Activated CD4-positive, alpha-beta T cell treated with anti-CD3 and anti-CD28 coated beads for 48 hours (primary cell): ENCODE data around the gene CRYZ.
"Not testable (repeated sequence)": the region's sequence is repeated elsewhere in the genome, so short reads cannot be mapped to it uniquely, and the experiment has no call there.

Experiments
- DNase-seq: peaks from one replicate; pipeline ENCODE4 v3.0.0-alpha.2; 2020

CRYZ gene

DNA sequence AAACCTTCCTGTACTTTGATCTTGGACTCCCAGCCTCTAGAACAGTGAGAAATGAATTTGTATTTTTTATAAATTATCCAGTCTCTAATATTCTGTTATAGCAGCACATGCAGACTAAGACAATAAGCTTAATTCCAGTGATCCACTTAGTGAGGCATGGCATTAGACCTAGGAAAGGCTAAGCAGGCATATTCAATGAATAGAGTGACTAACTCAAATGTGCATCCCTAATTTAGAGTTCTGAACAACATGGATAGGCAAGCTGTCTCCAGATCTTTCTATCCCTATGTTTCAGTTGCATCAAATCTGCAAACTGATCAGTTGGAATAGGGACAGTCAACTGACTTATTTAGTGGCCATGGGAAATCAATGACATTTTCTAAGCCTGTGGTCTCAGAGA lies 54.9 kb downstream of the CRYZ start:
- DNase-seq = no peak

DNA sequence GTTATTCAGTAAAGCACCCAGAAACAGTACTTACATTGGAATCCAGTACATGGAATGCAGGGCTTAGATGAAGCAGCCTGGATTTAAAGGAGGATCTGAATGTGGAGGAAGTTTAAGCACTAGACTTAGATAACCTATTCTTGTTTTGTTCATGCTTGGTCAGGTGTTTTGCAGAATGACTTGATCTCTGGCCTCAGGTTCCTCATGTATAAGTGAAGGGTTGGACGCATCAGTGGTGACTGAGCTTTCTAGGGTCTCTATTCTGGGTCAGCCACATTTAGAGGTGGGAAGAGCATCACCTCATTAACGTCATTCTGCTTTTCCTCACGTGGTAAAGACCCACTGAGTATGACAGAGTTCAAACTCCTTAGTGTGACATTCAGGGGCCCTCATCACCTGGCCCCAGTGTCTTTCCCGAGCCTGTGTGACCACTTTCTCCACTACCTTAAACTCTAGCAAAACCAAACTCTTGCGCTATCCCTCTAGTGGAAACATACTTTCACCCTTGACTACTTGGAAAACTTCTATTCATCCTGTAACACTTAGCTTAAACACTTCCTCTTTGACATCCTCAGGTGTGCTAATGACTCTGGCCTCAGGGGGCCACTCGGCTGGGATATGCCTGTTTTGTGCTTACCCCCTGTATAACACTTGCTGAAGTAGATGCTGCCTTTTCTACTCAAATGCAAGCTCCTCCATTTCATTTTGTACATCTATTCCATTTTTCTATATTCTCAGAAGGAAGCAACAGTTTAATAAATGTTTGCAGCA lies 58.4 kb downstream of the CRYZ start:
- DNase-seq = no peak

DNA sequence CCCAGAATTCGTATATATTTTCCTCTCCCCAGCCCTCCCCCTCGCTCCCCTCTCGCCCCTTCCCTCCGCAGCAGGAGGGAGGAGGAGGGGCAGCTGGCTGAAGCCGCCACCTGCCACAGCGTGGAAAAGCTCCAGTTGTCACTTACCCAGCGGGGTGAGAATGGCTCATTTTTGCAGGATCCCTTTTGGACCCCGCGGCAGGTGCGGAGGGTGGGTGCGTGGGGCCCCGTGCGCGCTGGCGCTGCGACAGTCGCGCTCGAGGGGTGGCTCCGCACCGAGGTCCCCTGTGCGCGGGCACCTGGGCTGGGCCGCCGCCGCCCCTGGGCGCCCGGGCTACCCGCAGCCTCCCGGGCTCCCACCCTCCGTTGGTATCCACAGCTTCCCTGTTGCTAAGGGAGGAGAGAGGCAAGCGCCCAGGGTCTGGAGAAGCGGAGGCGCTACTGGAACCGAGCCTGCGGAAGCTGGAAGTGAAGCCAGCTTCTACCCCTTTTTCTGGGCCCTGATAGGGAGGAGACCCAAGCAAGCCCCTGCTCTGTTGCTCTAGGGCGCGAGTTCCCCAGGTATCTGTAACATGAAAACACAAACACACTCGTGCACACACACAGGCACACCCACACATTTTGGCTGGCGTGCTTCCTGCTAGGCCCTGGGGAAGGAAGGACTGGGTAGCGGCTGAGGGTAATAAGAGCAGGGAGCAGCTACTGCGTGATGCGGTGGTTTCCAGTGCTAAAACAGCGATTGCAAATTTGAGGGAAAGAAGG lies 59.3 kb downstream of the CRYZ start, which contains the start of gene ERICH3:
Gene ERICH3 (minus strand): TSS at position 442 of the 761 bp plus-strand sequence. CDS start 273 bp downstream, at position 169.
- DNase-seq = no peak

DNA sequence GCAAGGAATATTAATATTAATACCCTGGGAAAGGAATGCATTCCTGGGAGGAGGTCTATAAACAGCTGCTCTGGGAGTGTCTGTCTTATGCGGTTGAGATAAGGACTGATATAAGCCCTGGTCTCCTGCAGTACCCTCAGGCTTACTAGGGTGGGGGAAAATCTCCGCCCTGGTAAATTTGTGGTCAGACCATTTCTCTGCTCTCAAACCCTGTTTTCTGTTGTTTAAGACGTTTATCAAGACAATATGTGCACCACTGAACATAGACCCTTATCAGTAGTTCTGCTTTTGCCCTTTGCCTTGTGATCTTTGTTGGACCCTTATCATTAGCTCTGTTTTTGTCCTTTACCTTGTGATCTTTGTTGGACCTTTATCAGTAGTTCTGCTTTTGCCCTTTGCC lies 62.0 kb downstream of the CRYZ start:
- not testable (repeated sequence) for DNase-seq
